ENCODE data around the gene GCN1.

The GCN1 gene

DNA sequence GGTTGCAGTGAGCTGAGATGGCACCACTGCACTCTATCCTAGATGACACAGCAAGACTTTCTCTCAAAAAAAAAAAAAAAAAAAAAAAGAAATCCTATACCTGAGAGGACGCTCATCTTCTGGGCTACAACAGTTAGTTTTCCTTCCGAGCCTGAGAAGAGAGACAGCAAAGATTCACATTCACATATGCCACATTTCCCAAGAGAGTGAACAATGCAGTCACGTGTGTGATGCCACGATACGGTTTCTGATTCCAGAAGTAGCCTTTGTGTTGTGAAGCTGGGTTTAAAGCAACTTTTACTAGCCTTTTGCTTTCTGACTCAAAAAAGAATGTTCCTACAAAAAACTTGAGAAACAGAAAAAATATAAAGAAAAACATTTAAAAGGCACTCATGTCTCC, 19.5 kb downstream of the GCN1 start:
- H3K9me3 ChIP-seq (ENCODE audit: low read length), result no peaks in the 10 kb centered on the region
- no peaks in the 10 kb centered on the region for H3K4me1 ChIP-seq (ENCODE audit: insufficient read depth, low read length)
- no peak overlapping the region for H3K4me3 ChIP-seq (ENCODE audit: low read length)
- H2AFZ ChIP-seq (ENCODE audit: low read depth, low read length), result no peak overlapping the region
- no peaks in the 10 kb centered on the region for H3K27me3 ChIP-seq (ENCODE audit: insufficient read depth, low read length)
- peaks cover 82% of the 10 kb centered on the region for H3K36me3 ChIP-seq (ENCODE audit: insufficient read depth, low read length)

DNA sequence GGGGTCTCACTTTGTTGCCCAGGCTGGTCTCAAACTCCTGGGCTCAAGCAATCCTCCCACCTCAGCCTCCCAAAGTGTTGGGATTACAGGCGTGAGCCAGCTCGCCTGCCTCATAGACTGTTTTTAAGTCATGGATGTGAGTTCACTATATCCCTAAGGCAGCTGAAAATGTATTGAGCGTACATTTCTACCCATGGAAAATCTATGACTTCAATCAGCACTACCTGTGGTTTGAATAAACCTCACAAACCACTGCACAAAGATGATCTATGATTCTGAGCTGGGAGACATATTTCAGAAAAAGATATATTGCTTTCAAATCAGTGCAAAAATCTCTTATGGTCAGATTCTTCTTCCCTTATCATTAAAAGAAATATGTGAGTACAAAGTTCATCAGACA, 22.5 kb downstream of the GCN1 start:
- no peak overlapping the region for H3K4me3 ChIP-seq (ENCODE audit: low read length)
- no peaks in the 10 kb centered on the region for H3K4me1 ChIP-seq (ENCODE audit: insufficient read depth, low read length)
- H3K9me3 ChIP-seq (ENCODE audit: low read length), result no peaks in the 10 kb centered on the region
- H2AFZ ChIP-seq (ENCODE audit: low read depth, low read length), result no peak overlapping the region
- H3K36me3 ChIP-seq (ENCODE audit: insufficient read depth, low read length), result peaks cover 83% of the 10 kb centered on the region
- no peaks in the 10 kb centered on the region for H3K27me3 ChIP-seq (ENCODE audit: insufficient read depth, low read length)

DNA sequence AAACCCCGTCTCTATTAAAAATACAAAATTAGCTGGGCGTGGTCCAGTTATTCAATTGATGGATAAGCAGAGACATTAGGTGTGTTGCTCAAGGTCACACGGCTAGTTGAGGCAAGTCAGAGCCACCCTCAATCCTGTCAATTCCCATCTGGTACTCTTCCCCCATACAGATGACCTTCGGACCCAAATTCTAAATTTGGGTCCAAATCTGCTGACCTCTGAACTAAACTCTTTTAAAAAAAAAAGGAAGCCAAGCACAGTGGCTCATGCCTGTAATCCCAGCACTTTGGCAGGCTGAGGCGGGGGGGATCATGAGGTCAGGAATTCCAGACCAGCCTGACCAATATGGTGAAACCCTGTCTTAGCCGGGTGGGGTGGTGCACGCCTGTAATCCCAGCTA, 23.9 kb downstream of the GCN1 start:
- Histone ChIP-seq H3K4me1 (ENCODE audit: insufficient read depth, low read length) (no peaks in the 10 kb centered on the region), H3K36me3 (ENCODE audit: insufficient read depth, low read length) (peaks cover 72% of the 10 kb centered on the region), H3K4me3 (ENCODE audit: low read length) (no peak overlapping the region)

DNA sequence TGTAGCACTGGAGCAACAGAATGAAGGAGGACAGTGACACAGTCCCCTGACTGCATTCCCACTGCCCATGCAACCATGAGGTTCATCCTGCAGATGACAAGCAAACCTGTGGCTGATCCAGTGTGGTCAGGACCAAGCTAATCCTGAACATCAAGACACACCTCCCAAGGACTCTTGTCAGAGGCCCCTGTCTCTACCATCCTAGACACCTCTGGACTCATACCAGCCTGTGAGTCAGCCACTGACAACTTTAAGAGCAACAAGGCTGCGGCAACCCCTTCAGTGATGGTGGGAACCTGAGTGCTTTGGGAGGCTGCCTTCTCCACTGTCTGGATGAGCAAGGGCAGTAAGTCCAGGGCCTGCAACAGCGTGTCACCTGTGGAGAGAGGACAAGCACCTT, 24.6 kb downstream of the GCN1 start:
- Histone ChIP-seq H3K27me3 (ENCODE audit: insufficient read depth, low read length) (no peaks in the 10 kb centered on the region), H3K4me3 (ENCODE audit: low read length) (no peak overlapping the region), H2AFZ (ENCODE audit: low read depth, low read length) (no peak overlapping the region), H3K4me1 (ENCODE audit: insufficient read depth, low read length) (no peaks in the 10 kb centered on the region), H3K9me3 (ENCODE audit: low read length) (no peaks in the 10 kb centered on the region), H3K36me3 (ENCODE audit: insufficient read depth, low read length) (peaks cover 68% of the 10 kb centered on the region)

More for the DNA sequence above, 23.9 kb downstream of the GCN1 start:
- no peaks in the 10 kb centered on the region for H3K9me3 ChIP-seq (ENCODE audit: low read length)
- no peaks in the 10 kb centered on the region for H3K27me3 ChIP-seq (ENCODE audit: insufficient read depth, low read length)
- H2AFZ ChIP-seq (ENCODE audit: low read depth, low read length), result no peak overlapping the region

DNA sequence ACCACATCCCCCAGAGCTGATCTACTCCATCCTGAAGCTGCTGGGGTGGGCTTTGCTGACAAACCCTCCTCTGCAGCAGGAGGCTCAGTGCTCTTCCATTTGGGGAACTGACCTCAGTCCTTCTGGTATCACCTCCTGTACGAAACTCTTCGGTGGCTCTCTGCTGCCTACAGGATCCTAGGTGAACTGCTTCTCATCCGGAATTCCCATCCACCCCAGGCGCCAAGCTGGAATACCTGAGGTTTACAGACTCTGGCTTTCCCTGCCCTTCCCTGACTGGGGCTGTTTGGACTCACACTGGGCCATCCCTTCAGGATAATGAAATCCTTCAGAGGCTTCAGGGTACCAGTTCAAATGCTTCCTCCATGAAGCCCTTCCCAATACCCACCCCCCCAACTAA, 26.2 kb downstream of the GCN1 start:
- Histone ChIP-seq H3K4me3 (ENCODE audit: low read length) (no peak overlapping the region), H3K4me1 (ENCODE audit: insufficient read depth, low read length) (no peaks in the 10 kb centered on the region), H2AFZ (ENCODE audit: low read depth, low read length) (no peak overlapping the region), H3K9me3 (ENCODE audit: low read length) (no peaks in the 10 kb centered on the region), H3K27me3 (ENCODE audit: insufficient read depth, low read length) (no peaks in the 10 kb centered on the region), H3K36me3 (ENCODE audit: insufficient read depth, low read length) (peaks cover 65% of the 10 kb centered on the region)

DNA sequence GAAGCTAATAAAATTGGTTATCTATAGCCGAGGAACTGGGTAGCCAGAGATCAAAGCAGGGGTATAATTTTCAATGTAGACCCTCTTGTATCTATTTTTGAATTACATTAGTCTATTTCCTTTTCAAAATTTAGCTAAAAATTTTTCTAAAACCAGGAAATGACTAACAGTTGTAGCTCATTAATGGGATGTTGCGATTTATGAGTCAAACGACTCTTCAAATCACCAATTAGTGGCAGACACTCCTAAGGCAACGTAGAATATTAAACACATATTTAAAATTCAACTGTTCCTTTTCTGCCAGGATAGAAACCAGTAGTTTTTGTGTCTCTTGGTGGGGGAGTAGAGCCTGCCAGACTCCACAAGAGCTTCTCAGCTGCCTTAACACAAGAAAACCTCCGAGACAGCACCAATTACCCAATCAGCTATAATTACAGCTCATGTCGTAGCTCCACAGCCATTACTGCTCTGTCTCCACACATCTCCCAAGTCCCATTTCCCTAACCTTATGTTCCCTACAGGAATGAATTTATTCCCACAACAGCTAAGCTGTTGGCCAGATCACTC, 26.9 kb downstream of the GCN1 start:
- Histone ChIP-seq H3K4me1 (ENCODE audit: insufficient read depth, low read length) (no peaks in the 10 kb centered on the region), H2AFZ (ENCODE audit: low read depth, low read length) (no peak overlapping the region), H3K9me3 (ENCODE audit: low read length) (no peaks in the 10 kb centered on the region), H3K4me3 (ENCODE audit: low read length) (no peak overlapping the region), H3K36me3 (ENCODE audit: insufficient read depth, low read length) (peaks cover 65% of the 10 kb centered on the region), H3K27me3 (ENCODE audit: insufficient read depth, low read length) (no peaks in the 10 kb centered on the region)

DNA sequence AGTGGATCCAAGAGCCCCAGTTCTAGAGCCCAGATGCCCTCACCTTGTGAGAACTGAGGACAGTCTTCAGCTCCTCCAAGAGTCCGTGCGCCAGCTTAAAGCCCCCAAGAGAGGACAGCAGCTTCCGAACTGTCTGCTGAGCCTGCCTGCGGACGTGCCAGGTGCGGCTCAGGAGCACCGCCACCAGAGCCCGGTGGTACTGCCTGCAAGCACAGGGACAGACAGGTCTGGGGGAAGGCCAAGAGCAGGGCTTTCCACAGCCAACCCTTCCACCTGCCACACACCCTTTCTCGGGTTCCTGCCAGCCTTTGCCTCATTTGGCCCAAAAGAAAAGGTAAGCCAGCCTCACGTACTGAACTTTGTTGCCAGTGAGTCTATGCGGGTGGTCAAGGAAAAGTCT, 30.2 kb downstream of the GCN1 start:
- Histone ChIP-seq H3K36me3 (ENCODE audit: insufficient read depth, low read length) (peaks cover 74% of the 10 kb centered on the region), H3K9me3 (ENCODE audit: low read length) (no peaks in the 10 kb centered on the region)

DNA sequence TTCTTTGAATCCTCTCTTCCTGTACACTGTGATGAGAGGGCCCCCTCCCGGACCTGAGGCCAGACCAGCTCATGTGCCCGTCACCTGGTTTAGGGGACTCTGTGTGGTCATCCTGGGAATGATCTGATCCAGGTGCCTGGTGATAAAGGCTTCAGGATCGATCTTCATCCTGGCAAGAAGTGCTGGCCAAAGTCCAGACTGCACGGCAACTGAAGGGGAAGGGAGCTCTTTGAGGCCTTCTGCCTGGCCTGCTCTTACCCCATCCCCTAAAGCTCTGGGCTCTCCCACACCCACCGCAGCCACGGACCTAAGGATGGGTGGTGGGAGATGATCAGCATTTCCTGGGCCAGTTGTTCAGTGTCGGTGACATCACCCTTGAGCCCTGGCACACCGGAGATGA, 31.8 kb downstream of the GCN1 start:
- no peaks in the 10 kb centered on the region for H3K27me3 ChIP-seq (ENCODE audit: insufficient read depth, low read length)
- no peaks in the 10 kb centered on the region for H3K4me1 ChIP-seq (ENCODE audit: insufficient read depth, low read length)
- H3K4me3 ChIP-seq (ENCODE audit: low read length), result no peak overlapping the region
- H3K36me3 ChIP-seq (ENCODE audit: insufficient read depth, low read length), result peaks cover 75% of the 10 kb centered on the region
- no peak overlapping the region for H2AFZ ChIP-seq (ENCODE audit: low read depth, low read length)
- no peaks in the 10 kb centered on the region for H3K9me3 ChIP-seq (ENCODE audit: low read length)

More for the DNA sequence above, 30.2 kb downstream of the GCN1 start:
- Histone ChIP-seq H2AFZ (ENCODE audit: low read depth, low read length) (no peak overlapping the region), H3K4me3 (ENCODE audit: low read length) (no peak overlapping the region), H3K27me3 (ENCODE audit: insufficient read depth, low read length) (no peaks in the 10 kb centered on the region), H3K4me1 (ENCODE audit: insufficient read depth, low read length) (no peaks in the 10 kb centered on the region)

DNA sequence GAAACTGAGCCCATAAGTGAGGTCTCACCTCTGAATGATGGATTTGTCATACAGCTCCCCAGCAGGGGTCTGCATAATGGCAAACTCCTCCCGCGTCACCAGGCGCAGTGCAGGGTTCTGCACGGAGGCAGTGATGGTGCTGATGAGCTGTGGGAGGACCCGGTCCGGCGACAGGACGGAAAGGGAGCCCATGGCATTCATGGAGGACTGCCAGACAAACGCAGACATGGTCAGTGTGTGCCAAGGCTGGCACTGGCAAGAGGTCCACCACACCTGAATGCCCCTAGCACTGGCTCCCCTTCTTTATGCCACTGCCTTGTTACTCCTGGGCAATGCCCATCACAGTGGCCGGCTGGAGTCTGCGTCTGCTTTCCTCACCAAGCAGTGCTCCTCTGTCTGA, 32.7 kb downstream of the GCN1 start:
- Histone ChIP-seq H3K36me3 (ENCODE audit: insufficient read depth, low read length) (peaks cover 76% of the 10 kb centered on the region), H3K9me3 (ENCODE audit: low read length) (no peaks in the 10 kb centered on the region), H3K4me3 (ENCODE audit: low read length) (no peak overlapping the region), H3K27me3 (ENCODE audit: insufficient read depth, low read length) (no peaks in the 10 kb centered on the region), H2AFZ (ENCODE audit: low read depth, low read length) (no peak overlapping the region), H3K4me1 (ENCODE audit: insufficient read depth, low read length) (no peaks in the 10 kb centered on the region)

DNA sequence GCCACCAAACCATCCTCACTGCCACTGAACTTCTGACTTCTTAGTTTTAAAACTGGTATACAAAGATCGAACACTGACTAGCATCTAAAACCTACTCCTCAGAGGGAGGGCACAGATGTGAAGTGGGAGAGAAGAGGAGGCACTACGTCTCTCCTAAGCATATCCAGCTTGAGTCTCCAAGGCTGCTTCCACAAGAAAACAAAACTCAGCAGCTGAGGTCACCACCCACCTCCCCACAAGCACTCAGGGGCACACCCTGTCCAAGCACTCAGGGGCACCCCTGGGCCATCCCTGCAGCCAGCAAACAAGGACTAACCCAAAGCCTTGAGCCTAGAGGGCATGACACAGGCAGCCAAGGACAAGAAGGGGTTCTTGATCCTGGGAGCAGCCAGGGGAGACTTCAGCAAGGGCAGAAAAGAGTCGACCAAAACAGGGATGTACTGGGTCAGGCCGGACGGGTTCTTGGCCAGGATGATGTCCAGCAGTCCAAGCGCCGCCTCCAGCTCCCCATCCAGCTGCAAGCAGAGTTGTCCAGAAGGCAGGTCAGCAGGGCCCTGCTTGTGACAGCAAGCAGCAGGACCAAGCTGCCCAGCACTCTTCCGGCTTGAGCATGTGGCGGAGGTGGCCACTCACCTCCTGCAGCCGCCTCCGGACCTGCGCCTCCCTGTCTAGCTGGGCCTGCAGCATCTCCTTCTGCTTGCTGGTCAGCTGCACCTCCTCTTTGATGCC, 34.8 kb downstream of the GCN1 start:
- Histone ChIP-seq H3K4me1 (ENCODE audit: insufficient read depth, low read length) (no peaks in the 10 kb centered on the region), H3K9me3 (ENCODE audit: low read length) (no peaks in the 10 kb centered on the region), H2AFZ (ENCODE audit: low read depth, low read length) (no peak overlapping the region), H3K36me3 (ENCODE audit: insufficient read depth, low read length) (peaks cover 94% of the 10 kb centered on the region), H3K27me3 (ENCODE audit: insufficient read depth, low read length) (no peaks in the 10 kb centered on the region), H3K4me3 (ENCODE audit: low read length) (no peak overlapping the region)

DNA sequence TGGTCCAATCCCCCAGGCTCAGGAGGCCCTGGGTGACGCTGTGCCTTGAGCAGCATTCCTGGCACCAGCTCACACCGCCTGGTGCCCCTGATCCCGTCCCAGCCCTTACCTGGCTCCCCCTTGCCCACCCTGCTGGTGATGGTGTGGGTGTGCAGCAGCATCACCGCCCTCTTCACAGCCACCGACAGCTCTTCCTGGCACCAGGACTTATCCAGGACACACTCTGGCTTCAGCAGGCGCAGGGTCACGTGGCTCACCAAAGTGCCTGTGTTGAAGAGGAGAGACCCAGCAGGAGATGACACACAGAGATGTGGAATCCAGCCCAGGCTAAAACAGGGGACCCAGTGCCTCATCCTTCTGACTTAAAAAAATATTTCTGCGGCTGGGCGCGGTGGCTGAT, 36.2 kb downstream of the GCN1 start:
- H3K9me3 ChIP-seq (ENCODE audit: low read length), result no peaks in the 10 kb centered on the region
- no peaks in the 10 kb centered on the region for H3K27me3 ChIP-seq (ENCODE audit: insufficient read depth, low read length)
- no peaks in the 10 kb centered on the region for H3K4me1 ChIP-seq (ENCODE audit: insufficient read depth, low read length)
- no peak overlapping the region for H2AFZ ChIP-seq (ENCODE audit: low read depth, low read length)
- peaks cover 95% of the 10 kb centered on the region for H3K36me3 ChIP-seq (ENCODE audit: insufficient read depth, low read length)
- no peak overlapping the region for H3K4me3 ChIP-seq (ENCODE audit: low read length)

DNA sequence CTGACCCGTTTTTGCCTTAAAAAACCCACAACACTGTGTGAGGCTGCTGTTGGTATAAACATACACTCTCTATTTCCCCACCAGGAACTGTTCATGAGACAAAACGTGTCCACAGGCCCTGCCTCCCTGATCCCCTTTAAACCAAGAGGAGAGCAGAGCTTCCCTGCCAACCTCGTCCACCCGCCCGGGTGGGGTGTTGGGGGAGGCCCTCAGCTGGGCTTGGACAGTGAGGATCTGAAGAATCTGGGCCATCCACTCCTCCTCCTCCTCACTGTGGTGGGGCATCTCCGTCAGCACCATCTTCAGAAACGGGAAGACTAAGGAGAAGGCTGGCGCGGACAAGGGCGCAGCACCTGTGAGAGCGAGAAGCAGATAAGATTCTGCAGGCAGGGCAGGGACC, 36.8 kb downstream of the GCN1 start:
- Histone ChIP-seq H3K4me3 (ENCODE audit: low read length) (no peak overlapping the region), H3K4me1 (ENCODE audit: insufficient read depth, low read length) (no peaks in the 10 kb centered on the region), H3K9me3 (ENCODE audit: low read length) (no peaks in the 10 kb centered on the region), H2AFZ (ENCODE audit: low read depth, low read length) (no peak overlapping the region), H3K27me3 (ENCODE audit: insufficient read depth, low read length) (no peaks in the 10 kb centered on the region), H3K36me3 (ENCODE audit: insufficient read depth, low read length) (peaks cover 95% of the 10 kb centered on the region)

DNA sequence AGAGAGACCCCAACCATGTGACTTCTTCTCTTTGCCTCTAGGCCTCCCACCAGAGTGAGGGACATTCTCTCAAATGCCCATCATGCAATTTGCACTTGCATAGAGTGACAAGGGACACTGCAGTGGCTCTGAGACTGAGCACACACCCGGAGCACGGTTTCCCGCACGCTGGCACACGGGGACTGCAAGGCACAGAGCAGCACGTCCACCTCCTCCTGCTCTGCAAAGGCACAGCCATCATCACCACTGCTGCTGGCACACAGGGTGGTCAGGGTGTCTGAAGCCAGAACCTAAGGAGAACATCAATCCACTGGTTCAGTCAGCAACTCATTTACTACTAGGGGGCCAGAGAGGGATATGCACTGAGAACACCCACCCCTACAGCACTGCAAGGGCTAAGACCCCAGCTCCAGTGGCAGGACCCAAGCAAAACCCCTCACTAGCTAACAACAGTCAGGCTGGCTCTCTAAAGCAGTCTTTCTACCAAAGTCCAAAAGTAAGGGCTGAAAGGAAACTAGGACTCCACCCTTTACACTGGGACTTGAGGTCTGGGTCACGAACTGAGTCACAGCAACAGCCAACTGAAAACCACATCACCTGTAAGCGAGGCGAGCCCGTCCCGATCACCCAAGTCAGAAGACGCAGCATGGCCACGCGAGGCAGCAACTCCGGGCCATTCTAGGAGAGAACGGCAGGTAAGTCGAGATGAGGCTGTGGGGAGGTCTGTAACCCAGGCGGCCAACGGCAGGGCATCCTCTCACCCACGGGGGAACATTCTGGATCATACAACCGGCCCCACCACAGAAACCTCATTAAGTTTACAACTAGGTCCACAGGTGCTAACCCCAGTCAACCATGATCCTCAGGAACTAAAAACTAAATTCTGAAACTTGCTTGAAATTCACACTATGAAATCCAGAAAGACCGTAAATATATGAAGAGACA, 37.9 kb downstream of the GCN1 start:
- Histone ChIP-seq H3K36me3 (ENCODE audit: insufficient read depth, low read length) (peaks cover 90% of the 10 kb centered on the region), H3K4me1 (ENCODE audit: insufficient read depth, low read length) (no peaks in the 10 kb centered on the region)

More for the DNA sequence above, 37.9 kb downstream of the GCN1 start:
- no peaks in the 10 kb centered on the region for H3K27me3 ChIP-seq (ENCODE audit: insufficient read depth, low read length)
- H3K9me3 ChIP-seq (ENCODE audit: low read length), result no peaks in the 10 kb centered on the region
- no peak overlapping the region for H2AFZ ChIP-seq (ENCODE audit: low read depth, low read length)
- H3K4me3 ChIP-seq (ENCODE audit: low read length), result no peak overlapping the region
